Temporal lobe (tissue), 1 donor: ENCODE measurements around the gene XCL2. TPM values are rescaled to one million over a fixed set of nuclear protein-coding genes. Genes with fewer than 3 reads are reported as not detected.

Source experiments
- total RNA-seq: library from RNA; depleted of rRNA; stranded (reverse); fragments of >200 nt; gene quantifications from one replicate; pipeline ENCODE4 v1.2.3, GENCODE V29; 2014

Gene XCL2
- total RNA-seq, 1 donor from 2014 or later: not detected

Other genes starting within 250 kb of the XCL2 start
- gene XCL1, start 32.6 kb upstream of the XCL2 start, total RNA-seq: not detected
- 0.49 TPM for gene DPT, start 185.2 kb upstream of the XCL2 start, total RNA-seq